GM23338 (cell line): ENCODE measurements around the gene TCF3. TPM values are rescaled to one million over a fixed set of nuclear protein-coding genes. Genes with fewer than 3 reads are reported as not detected.

Experiments
- ATAC-seq: fragments of 200-7000 bp; cut with Tn5 transposase; 3 replicates; pipeline ENCODE4 v1.9.1; 2020
- DNase-seq: peaks from one replicate; pipeline ENCODE4 v3.0.0-alpha.2; 2015; ENCODE audit warnings: low spot score
- H2AFZ ChIP-seq: fragments of 200-600 bp; sonication (generic); 2 replicates; pipeline ENCODE4 v1.8.0; 2016; ENCODE audit warnings: antibody characterized with exemption, mild to moderate bottlenecking, moderate library complexity
- H3F3A ChIP-seq: fragments of 200-600 bp; sonication (generic); replicated peaks from 2 replicates; pipeline ENCODE4 v1.8.0; 2017; ENCODE audit warnings: antibody characterized with exemption, mixed run types, low read depth
- H3K27ac ChIP-seq: fragments of 200-600 bp; sonication (generic); 2 replicates; pipeline ENCODE4 v1.6.1; 2016; ENCODE audit warnings: low read depth
- H3K27me3 ChIP-seq: fragments of 200-600 bp; sonication (generic); 2 replicates; pipeline ENCODE4 v1.8.0; 2016; ENCODE audit warnings: mild to moderate bottlenecking, mixed run types, moderate library complexity; ENCODE audit not compliant: insufficient read depth
- H3K36me3 ChIP-seq: fragments of 200-600 bp; sonication (generic); 2 replicates; pipeline ENCODE4 v1.8.0; 2016; ENCODE audit warnings: mild to moderate bottlenecking; ENCODE audit not compliant: insufficient read depth
- H3K4me1 ChIP-seq: fragments of 200-600 bp; sonication (generic); 2 replicates; pipeline ENCODE4 v1.8.0; 2016; ENCODE audit warnings: mild to moderate bottlenecking, moderate library complexity; ENCODE audit not compliant: insufficient read depth
- H3K4me2 ChIP-seq: fragments of 200-600 bp; sonication (generic); 2 replicates; pipeline ENCODE4 v1.7.1; 2017; ENCODE audit warnings: mixed run types
- H3K4me3 ChIP-seq: fragments of 200-600 bp; sonication (generic); 2 replicates; pipeline ENCODE4 v1.6.1; 2016; ENCODE audit warnings: mixed run types
- H3K79me2 ChIP-seq: fragments of 200-600 bp; sonication (generic); replicated peaks from 2 replicates; pipeline ENCODE4 v1.8.0; 2017; ENCODE audit warnings: mild to moderate bottlenecking; ENCODE audit not compliant: insufficient read depth
- H3K9me2 ChIP-seq: fragments of 200-600 bp; sonication (generic); 2 replicates; pipeline ENCODE4 v1.8.0; 2017; ENCODE audit not compliant: insufficient read depth
- H4K20me1 ChIP-seq: fragments of 200-600 bp; sonication (generic); replicated peaks from 2 replicates; pipeline ENCODE4 v1.8.0; 2017; ENCODE audit warnings: mild to moderate bottlenecking; ENCODE audit not compliant: insufficient read depth
- H3K27ac Mint-ChIP-seq: 2 replicates; pipeline ENCODE4 v1.8.0; 2020; ENCODE audit warnings: inconsistent platforms, mild to moderate bottlenecking, moderate library complexity, mixed read lengths
- H3K27me3 Mint-ChIP-seq: 3 replicates; pipeline ENCODE4 v1.8.0; 2022; ENCODE audit warnings: low read depth, mild to moderate bottlenecking, moderate library complexity, mixed read lengths, inconsistent platforms; ENCODE audit not compliant: insufficient read depth, poor library complexity
- H3K36me3 Mint-ChIP-seq: 3 replicates; pipeline ENCODE4 v1.8.0; 2021; ENCODE audit warnings: low read depth, mild to moderate bottlenecking, inconsistent platforms, moderate library complexity, mixed read lengths
- H3K4me1 Mint-ChIP-seq: 3 replicates; pipeline ENCODE4 v1.8.0; 2020; ENCODE audit warnings: mild to moderate bottlenecking, inconsistent platforms, mixed read lengths
- H3K4me3 Mint-ChIP-seq: 3 replicates; pipeline ENCODE4 v1.8.0; 2021; ENCODE audit warnings: moderate library complexity, mild to moderate bottlenecking, inconsistent platforms, mixed read lengths
- H3K9me3 Mint-ChIP-seq: 3 replicates; pipeline ENCODE4 v1.8.0; 2020; ENCODE audit warnings: moderate library complexity, mild to moderate bottlenecking, inconsistent platforms, mixed read lengths
- CREB1 ChIP-seq: fragments of 250-450 bp; sonication (Bioruptor Pico); IDR thresholded peaks from 2 replicates; pipeline ENCODE4 v1.5.0; 2020; ENCODE audit warnings: low read depth, mild to moderate bottlenecking, moderate library complexity
- ETS1 ChIP-seq: IDR thresholded peaks from 2 replicates; pipeline ENCODE4 v1.6.1; 2016; ENCODE audit warnings: antibody characterized with exemption
- EZH2 ChIP-seq: fragments of 200-600 bp; sonication (generic); IDR thresholded peaks from one replicate; pipeline ENCODE4 v1.8.0; 2017; ENCODE audit warnings: antibody characterized with exemption, mild to moderate bottlenecking, low read depth; ENCODE audit not compliant: unreplicated experiment
- EZH2phosphoT487 ChIP-seq: fragments of 200-600 bp; sonication (generic); IDR thresholded peaks from one replicate; pipeline ENCODE4 v1.8.1; 2018; ENCODE audit warnings: antibody characterized with exemption; ENCODE audit not compliant: unreplicated experiment
- JUNB ChIP-seq: IDR thresholded peaks from one replicate; pipeline ENCODE4 v1.6.1; 2016; ENCODE audit warnings: antibody characterized with exemption; ENCODE audit not compliant: unreplicated experiment
- NANOG ChIP-seq: IDR thresholded peaks from 2 replicates; pipeline ENCODE4 v1.6.1; 2016; ENCODE audit warnings: antibody characterized with exemption, borderline replicate concordance
- POLR2AphosphoS5 ChIP-seq: IDR thresholded peaks from 2 replicates; pipeline ENCODE4 v1.6.1; 2016; ENCODE audit warnings: antibody characterized with exemption, low read depth
- REST ChIP-seq: IDR thresholded peaks from one replicate; pipeline ENCODE4 v1.6.1; 2018; ENCODE audit warnings: antibody characterized with exemption; ENCODE audit not compliant: unreplicated experiment
- STAT1 ChIP-seq: IDR thresholded peaks from one replicate; pipeline ENCODE4 v1.6.1; 2016; ENCODE audit warnings: antibody characterized with exemption; ENCODE audit not compliant: unreplicated experiment
- ZNF114 ChIP-seq: fragments of 250-450 bp; sonication (Bioruptor Pico); IDR thresholded peaks from 2 replicates; pipeline ENCODE4 v1.5.0; 2020; ENCODE audit warnings: mild to moderate bottlenecking, moderate library complexity
- ZNF331 ChIP-seq: fragments of 250-450 bp; sonication (Bioruptor Pico); IDR thresholded peaks from 2 replicates; pipeline ENCODE4 v1.5.0; 2020; ENCODE audit warnings: low read depth, mild to moderate bottlenecking, moderate library complexity
- ZNF462 ChIP-seq: fragments of 250-450 bp; sonication (Bioruptor Pico); IDR thresholded peaks from 2 replicates; pipeline ENCODE4 v1.5.0; 2020; ENCODE audit warnings: mild to moderate bottlenecking, moderate library complexity
- polyA plus RNA-seq: library from polyadenylated mRNA; unstranded; fragments of >200 nt; fragmentation: Nextera tagmentation; extraction: Ambion mirVana; gene quantifications from 2 replicates; pipeline ENCODE4 v1.2.1, GENCODE V29; 2016
- total RNA-seq: library from RNA; depleted of rRNA; stranded (reverse); fragments of >200 nt; shearing (Covaris generic); gene quantifications from 2 replicates; pipeline ENCODE4 v1.2.3, GENCODE V29; 2014
- TF ChIP-seq, protein P1 (sequence below), 2 experiments: fragments of 200-600 bp in 1 of 2; sonication (generic) in 1 of 2; conservative IDR thresholded peaks; 2 replicates each; pipeline versions ENCODE4 v1.5.1 to v1.6.1; 2016 to 2017; ENCODE audit warnings: antibody characterized with exemption in 2 of 2, low read depth in 2 of 2, mild to moderate bottlenecking in 2 of 2, moderate library complexity in 1 of 2

TCF3 gene
- total and polyA plus RNA-seq, 2 experiments from 2014 or later, result 166 to 383 TPM

- H3K4me3 Mint-ChIP-seq, result peak overlapping the region; percentile 47; the same call in 2 of the 3 replicates
- H4K20me1 ChIP-seq, result no peaks in the 10 kb centered on the region
- no peaks in the 10 kb centered on the region for H3F3A ChIP-seq
- H3K4me1 Mint-ChIP-seq, result no peaks in the 10 kb centered on the region; the same call in 2 of the 3 replicates
- no peaks in the 10 kb centered on the region for H3K36me3 ChIP-seq
- DNase-seq, result no peak
- no peaks in the 10 kb centered on the region for H3K9me2 ChIP-seq
- H2AFZ ChIP-seq, result peak overlapping the region; percentile 80; the same call in 1 of the 2 replicates
- H3K4me3 ChIP-seq, result peak overlapping the region; percentile 58
- H3K27me3 ChIP-seq, result peaks cover 73% of the 10 kb centered on the region
- H3K4me1 ChIP-seq, result no peaks in the 10 kb centered on the region; the same call in 1 of the 2 replicates
- no peak overlapping the region for H3K27ac Mint-ChIP-seq
- no peak for TF ChIP-seq ETS1
- TF ChIP-seq, protein P1, sequence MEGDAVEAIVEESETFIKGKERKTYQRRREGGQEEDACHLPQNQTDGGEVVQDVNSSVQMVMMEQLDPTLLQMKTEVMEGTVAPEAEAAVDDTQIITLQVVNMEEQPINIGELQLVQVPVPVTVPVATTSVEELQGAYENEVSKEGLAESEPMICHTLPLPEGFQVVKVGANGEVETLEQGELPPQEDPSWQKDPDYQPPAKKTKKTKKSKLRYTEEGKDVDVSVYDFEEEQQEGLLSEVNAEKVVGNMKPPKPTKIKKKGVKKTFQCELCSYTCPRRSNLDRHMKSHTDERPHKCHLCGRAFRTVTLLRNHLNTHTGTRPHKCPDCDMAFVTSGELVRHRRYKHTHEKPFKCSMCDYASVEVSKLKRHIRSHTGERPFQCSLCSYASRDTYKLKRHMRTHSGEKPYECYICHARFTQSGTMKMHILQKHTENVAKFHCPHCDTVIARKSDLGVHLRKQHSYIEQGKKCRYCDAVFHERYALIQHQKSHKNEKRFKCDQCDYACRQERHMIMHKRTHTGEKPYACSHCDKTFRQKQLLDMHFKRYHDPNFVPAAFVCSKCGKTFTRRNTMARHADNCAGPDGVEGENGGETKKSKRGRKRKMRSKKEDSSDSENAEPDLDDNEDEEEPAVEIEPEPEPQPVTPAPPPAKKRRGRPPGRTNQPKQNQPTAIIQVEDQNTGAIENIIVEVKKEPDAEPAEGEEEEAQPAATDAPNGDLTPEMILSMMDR (conservative IDR thresholded peaks at IDR 0.05; ENCODE audit: low read depth in 2 of 2), result no peak
- TF ChIP-seq ZNF462, result no peak
- no peak for TF ChIP-seq REST
- TF ChIP-seq POLR2AphosphoS5, result no peak
- no peak for TF ChIP-seq ZNF114 (CRISPR knock-in tag)
- TF ChIP-seq CREB1 (CRISPR knock-in tag), result no peak
- TF ChIP-seq ZNF331 (CRISPR knock-in tag), result no peak
- TF ChIP-seq JUNB, result no peak
- TF ChIP-seq EZH2phosphoT487, result no peak
- no peak for TF ChIP-seq STAT1
- TF ChIP-seq NANOG, result no peak
- no peak for TF ChIP-seq EZH2
- no peak overlapping the region for H3K27ac ChIP-seq
- no peaks in the 10 kb centered on the region; the same call in 2 of the 3 replicates for H3K9me3 Mint-ChIP-seq
- H3K36me3 Mint-ChIP-seq, result no peaks in the 10 kb centered on the region; the same call in 2 of the 3 replicates
- ATAC-seq, result no peak
- peak overlapping the region; percentile 77 for H3K4me2 ChIP-seq
- H3K79me2 ChIP-seq, result no peaks in the 10 kb centered on the region
- H3K27me3 Mint-ChIP-seq, result peaks cover 49% of the 10 kb centered on the region
These were observed 24.2 kb upstream of the TCF3 start for GRCh38 chr19:1676351-1677266.
